ENCODE measurements around the gene RELN.

DNA sequence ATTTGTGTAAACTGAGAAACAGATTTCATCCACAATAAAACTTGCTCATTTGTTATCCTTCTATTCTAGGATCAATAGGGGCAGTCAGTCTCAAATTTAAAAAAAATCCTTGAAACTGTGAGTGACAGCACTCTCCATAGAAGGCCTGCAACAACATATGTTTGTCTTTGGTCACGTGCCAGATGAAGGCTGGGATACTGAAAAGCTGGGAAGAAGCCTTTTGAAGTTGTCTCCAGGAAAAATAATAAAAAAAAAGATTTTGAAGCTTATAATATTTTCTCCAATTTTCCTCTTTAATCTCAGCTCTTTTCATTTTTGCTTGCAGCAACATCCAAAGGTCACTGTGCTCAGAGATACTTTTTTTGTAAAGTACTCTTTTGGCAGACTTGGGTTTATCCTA lies 414.9 kb downstream of the RELN start:
- TF ChIP-seq CTCF (IDR thresholded peaks at IDR 0.05 in 8 of 11, conservative IDR thresholded peaks at IDR 0.05 in 3 of 11): no peak
- no peak for TF ChIP-seq POLR2AphosphoS5 (IDR thresholded peaks at IDR 0.05)
- no peak for TF ChIP-seq POLR2A (IDR thresholded peaks at IDR 0.05)

All from spleen (tissue), 7 donors.